K562 (cell line): ENCODE results near the gene GNPAT. TPM values are rescaled to one million over a fixed set of nuclear protein-coding genes. Genes with fewer than 3 reads are reported as not detected.
A peak's percentile ranks its signal among the peaks of the same experiment; 100 is the strongest.

Source experiments
- E2F6 ChIP-seq, 2 experiments: IDR thresholded peaks; 2 replicates each; pipeline ENCODE4 v1.6.1; 2011; ENCODE audit warnings: borderline replicate concordance in 1 of 2, control low read depth in 1 of 2, low read depth in 1 of 2, low read length in 1 of 2, mild to moderate bottlenecking in 1 of 2, mixed read lengths in 1 of 2, moderate library complexity in 1 of 2; ENCODE audit not compliant: insufficient read depth in 1 of 2, insufficient read length in 1 of 2, poor library complexity in 1 of 2, severe bottlenecking in 1 of 2; ENCODE audit errors: extremely low read depth in 1 of 2
- ID3 ChIP-seq, 2 experiments: fragments of 250-450 bp in 1 of 2; fragments of 450-650 bp in 1 of 2; sonication (Bioruptor Pico) in 1 of 2; IDR thresholded peaks; 2 replicates each; pipeline versions ENCODE4 v1.6.1 to v1.8.0; 2016 to 2021; ENCODE audit warnings: mild to moderate bottlenecking in 2 of 2, moderate library complexity in 2 of 2, missing compliant biosample characterization in 1 of 2, missing genetic modification characterization in 1 of 2
- IRF1 ChIP-seq: sonication (generic); formaldehyde crosslinking; IDR thresholded peaks from 2 replicates; pipeline ENCODE4 v1.8.0; 2022; ENCODE audit warnings: missing genetic modification reagents, mild to moderate bottlenecking, borderline replicate concordance
- MCM5 ChIP-seq: fragments of 450-650 bp; IDR thresholded peaks from 2 replicates; pipeline ENCODE4 v1.6.1; 2016; ENCODE audit warnings: low read depth
- MEIS2 ChIP-seq: fragments of 450-650 bp; IDR thresholded peaks from 2 replicates; pipeline ENCODE4 v1.6.1; 2014; ENCODE audit warnings: mild to moderate bottlenecking; ENCODE audit not compliant: partially characterized antibody
- NKRF ChIP-seq: fragments of 450-650 bp; IDR thresholded peaks from 2 replicates; pipeline ENCODE4 v1.6.1; 2016; ENCODE audit warnings: borderline replicate concordance
- NR2C2 ChIP-seq, 2 experiments: fragments of 200-800 bp in 1 of 2; sonication (Bioruptor generic) in 1 of 2; sonication (generic) in 1 of 2; formaldehyde crosslinking in 1 of 2; IDR thresholded peaks; 2 replicates each; pipeline versions ENCODE4 v1.6.1 to v1.8.0; 2016 to 2022; ENCODE audit warnings: mild to moderate bottlenecking in 1 of 2, missing compliant biosample characterization in 1 of 2, missing genetic modification characterization in 1 of 2, missing genetic modification reagents in 1 of 2
- UBTF ChIP-seq, 2 experiments: IDR thresholded peaks; 2 replicates each; pipeline ENCODE4 v1.6.1; 2012; ENCODE audit warnings: improper control_type of control experiment in 2 of 2, low read depth in 2 of 2, low read length in 2 of 2, borderline replicate concordance in 1 of 2
- ZBTB49 ChIP-seq: sonication (generic); formaldehyde crosslinking; IDR thresholded peaks from 2 replicates; pipeline ENCODE4 v1.8.0; 2022; ENCODE audit warnings: missing genetic modification reagents, mild to moderate bottlenecking, borderline replicate concordance
- ZNF324 ChIP-seq: fragments of 250-450 bp; sonication (Bioruptor Pico); IDR thresholded peaks from 2 replicates; pipeline ENCODE4 v1.4.0; 2020; ENCODE audit warnings: mild to moderate bottlenecking
- polyA plus RNA-seq, 8 experiments: library from polyadenylated mRNA; depleted of rRNA in 4 of 8; stranded (reverse) in 5 of 8; unstranded in 3 of 8; fragments of >200 nt; fragmentation: Nextera tagmentation in 2 of 8; fragmentation: Illumina TruSeq in 1 of 8; extraction: Ambion mirVana in 2 of 8; extraction: Trizol in 1 of 8; gene quantifications; 2 replicates each; pipeline versions ENCODE4 v1.2.1 to v1.2.3, GENCODE V29; 2011 to 2014; ENCODE audit warnings: inconsistent platforms in 1 of 8, missing spikeins in 1 of 8
- total RNA-seq, 7 experiments: library from RNA; depleted of rRNA in 6 of 7; stranded (reverse); fragments of >200 nt in 6 of 7; fragmentation: Illumina TruSeq in 2 of 7; extraction: Trizol in 2 of 7; gene quantifications; 2 replicates each; pipeline versions ENCODE4 v1.2.1 to v1.2.3, GENCODE V29; 2011 to 2021; ENCODE audit warnings: low replicate concordance in 1 of 7
- TF ChIP-seq, protein P1 (sequence below): fragments of 450-650 bp; formaldehyde crosslinking; IDR thresholded peaks from 2 replicates; pipeline ENCODE4 v1.4.0; 2022; ENCODE audit warnings: missing genetic modification characterization

GNPAT gene
- total and polyA plus RNA-seq, 9 of the 15 experiments (the other 6 are each of a cell fraction or from before 2014, with no cell fraction given) = 32.1 to 68.8 (median 50.7) TPM

- TF ChIP-seq NR2C2 (CRISPR knock-in tag; IDR thresholded peaks at IDR 0.05) = no peak
- TF ChIP-seq NR2C2 (tag; IDR thresholded peaks at IDR 0.05) = peak; percentile 77
- TF ChIP-seq NKRF = peak; percentile 90; the same call in 1 of the 2 replicates
- TF ChIP-seq ID3 (CRISPR knock-in tag; IDR thresholded peaks at IDR 0.05) = no peak
- no peak for TF ChIP-seq ID3 (tag; IDR thresholded peaks at IDR 0.05)
- peak; percentile 75 for TF ChIP-seq MEIS2
- no peak for TF ChIP-seq ZNF324 (CRISPR knock-in tag)
- peak; percentile 78 to 89 for TF ChIP-seq E2F6 (IDR thresholded peaks at IDR 0.05; ENCODE audit: borderline replicate concordance in 1 of 2, extremely low read depth in 1 of 2, insufficient read depth in 1 of 2, insufficient read length in 1 of 2, low read depth in 1 of 2, low read length in 1 of 2, poor library complexity in 1 of 2, severe bottlenecking in 1 of 2)
- no peak for TF ChIP-seq MCM5
- TF ChIP-seq, protein P1, sequence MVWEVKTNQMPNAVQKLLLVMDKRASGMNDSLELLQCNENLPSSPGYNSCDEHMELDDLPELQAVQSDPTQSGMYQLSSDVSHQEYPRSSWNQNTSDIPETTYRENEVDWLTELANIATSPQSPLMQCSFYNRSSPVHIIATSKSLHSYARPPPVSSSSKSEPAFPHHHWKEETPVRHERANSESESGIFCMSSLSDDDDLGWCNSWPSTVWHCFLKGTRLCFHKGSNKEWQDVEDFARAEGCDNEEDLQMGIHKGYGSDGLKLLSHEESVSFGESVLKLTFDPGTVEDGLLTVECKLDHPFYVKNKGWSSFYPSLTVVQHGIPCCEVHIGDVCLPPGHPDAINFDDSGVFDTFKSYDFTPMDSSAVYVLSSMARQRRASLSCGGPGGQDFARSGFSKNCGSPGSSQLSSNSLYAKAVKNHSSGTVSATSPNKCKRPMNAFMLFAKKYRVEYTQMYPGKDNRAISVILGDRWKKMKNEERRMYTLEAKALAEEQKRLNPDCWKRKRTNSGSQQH (CRISPR knock-in tag) = 0 out of 2 replicates have a peak, but pooled peaks have one; percentile 57
- peak; percentile 46; the same call in 1 of the 2 replicates for TF ChIP-seq IRF1
- peak in 1 of 2 experiments; percentile 61; a peak in 2 of 4 replicates for TF ChIP-seq UBTF (IDR thresholded peaks at IDR 0.05; ENCODE audit: borderline replicate concordance in 1 of 2, low read depth in 2 of 2, low read length in 2 of 2)
- TF ChIP-seq ZBTB49 (CRISPR knock-in tag) = peak; percentile 84; the same call in 1 of the 2 replicates
Observed at GRCh38 chr1:231240883-231241735, at the start of gene GNPAT (continued).
